ENCODE measurements around the gene POLR2E. TPM values are rescaled to one million over a fixed set of nuclear protein-coding genes. Genes with fewer than 3 reads are reported as not detected.

The POLR2E gene
- total RNA-seq, 4 donors from 2014 or later: 84.1 to 142 (median 111) TPM

- WGBS: 89% methylated on average over 7 of the region's 25 CpGs
- peaks cover 89% of the 10 kb centered on the region for H3K36me3 ChIP-seq
- no peak for DNase-seq (ENCODE audit: low spot score in 2 of 2)
- peaks cover 40% of the 10 kb centered on the region for H3K4me1 ChIP-seq
- no peaks in the 10 kb centered on the region for H3K9me3 ChIP-seq
- peak overlapping the region; percentile 57 for H3K27ac ChIP-seq
- H3K27me3 ChIP-seq: no peaks in the 10 kb centered on the region
- TF ChIP-seq POLR2A (IDR thresholded peaks at IDR 0.05): no peak
- TF ChIP-seq EP300 (IDR thresholded peaks at IDR 0.05): no peak
- TF ChIP-seq CTCF (IDR thresholded peaks at IDR 0.05): no peak
- TF ChIP-seq POLR2AphosphoS5 (IDR thresholded peaks at IDR 0.05): no peak
- H3K4me3 ChIP-seq: no peak overlapping the region
These were observed 18.9 kb upstream of the POLR2E start for GRCh38 chr19:1113986-1114483.

GRCh38 chr19:1113030-1113985 lies 18.1 kb upstream of the POLR2E start:
- Histone ChIP-seq H3K27ac (peak overlapping the region; percentile 57), H3K4me3 (no peak overlapping the region), H3K36me3 (peaks cover 90% of the 10 kb centered on the region), H3K9me3 (no peaks in the 10 kb centered on the region), H3K27me3 (no peaks in the 10 kb centered on the region), H3K4me1 (peaks cover 40% of the 10 kb centered on the region)
- TF ChIP-seq POLR2AphosphoS5 (IDR thresholded peaks at IDR 0.05): peak in 1 of 3 donors; percentile 46
- no peak for TF ChIP-seq POLR2A (IDR thresholded peaks at IDR 0.05)
- TF ChIP-seq CTCF (IDR thresholded peaks at IDR 0.05): peak; percentile 61 to 93
- TF ChIP-seq EP300 (IDR thresholded peaks at IDR 0.05): no peak
- WGBS: 34% methylated on average over 33 of the region's 44 CpGs
- peak; percentile 97 to 98 for DNase-seq (ENCODE audit: low spot score in 2 of 2)

- peak in 1 of 2 donors; percentile 91 for DNase-seq (ENCODE audit: low spot score in 2 of 2)
- peak overlapping the region; percentile 65 for H3K27ac ChIP-seq
- no peak for TF ChIP-seq EP300 (IDR thresholded peaks at IDR 0.05)
- TF ChIP-seq POLR2AphosphoS5 (IDR thresholded peaks at IDR 0.05): no peak
- TF ChIP-seq CTCF (IDR thresholded peaks at IDR 0.05): no peak
- no peak for TF ChIP-seq POLR2A (IDR thresholded peaks at IDR 0.05)
These were observed 17.3 kb upstream of the POLR2E start for GRCh38 chr19:1112268-1113029.

GRCh38 chr19:1111641-1112267 lies 16.6 kb upstream of the POLR2E start:
- Histone ChIP-seq H3K27me3 (no peaks in the 10 kb centered on the region), H3K27ac (peak overlapping the region; percentile 65), H3K9me3 (no peaks in the 10 kb centered on the region), H3K4me1 (peaks cover 45% of the 10 kb centered on the region), H3K4me3 (no peak overlapping the region), H3K36me3 (peaks cover 89% of the 10 kb centered on the region)
- no peak for TF ChIP-seq CTCF (IDR thresholded peaks at IDR 0.05)
- TF ChIP-seq EP300 (IDR thresholded peaks at IDR 0.05): no peak
- TF ChIP-seq POLR2A (IDR thresholded peaks at IDR 0.05): no peak
- no peak for TF ChIP-seq POLR2AphosphoS5 (IDR thresholded peaks at IDR 0.05)
- no peak for DNase-seq (ENCODE audit: low spot score in 2 of 2)
- WGBS: 63% methylated on average over 12 of the region's 18 CpGs

More at GRCh38 chr19:1112268-1113029, 17.3 kb upstream of the POLR2E start:
- H3K4me3 ChIP-seq: no peak overlapping the region
- peaks cover 90% of the 10 kb centered on the region for H3K36me3 ChIP-seq
- H3K4me1 ChIP-seq: peaks cover 42% of the 10 kb centered on the region
- no peaks in the 10 kb centered on the region for H3K9me3 ChIP-seq
- H3K27me3 ChIP-seq: no peaks in the 10 kb centered on the region
- WGBS: 87% methylated on average over 16 of the region's 71 CpGs
